Prostate gland (tissue), 2 donors: Measurements from ENCODE around the gene PRKAA2.

ENCODE experiments used
- POLR2A ChIP-seq: fragments of 450-650 bp; IDR thresholded peaks from one replicate; pipeline ENCODE4 v1.6.1; 2016; ENCODE audit warnings: antibody characterized with exemption, mild to moderate bottlenecking
- POLR2AphosphoS5 ChIP-seq: sonication (generic); formaldehyde crosslinking; IDR thresholded peaks from one replicate; pipeline ENCODE4 v1.6.1; 2017; ENCODE audit warnings: antibody characterized with exemption
- TF ChIP-seq, protein P1 (sequence below), 4 experiments: fragments of 200-600 bp in 2 of 4; fragments of 450-650 bp in 2 of 4; sonication (generic) in 2 of 4; IDR thresholded peaks; 1 replicate in 3 of 4; 2 replicates in 1 of 4; pipeline ENCODE4 v1.5.1; 2016 to 2019; ENCODE audit warnings: antibody characterized with exemption in 4 of 4, mild to moderate bottlenecking in 2 of 4, moderate library complexity in 2 of 4

DNA sequence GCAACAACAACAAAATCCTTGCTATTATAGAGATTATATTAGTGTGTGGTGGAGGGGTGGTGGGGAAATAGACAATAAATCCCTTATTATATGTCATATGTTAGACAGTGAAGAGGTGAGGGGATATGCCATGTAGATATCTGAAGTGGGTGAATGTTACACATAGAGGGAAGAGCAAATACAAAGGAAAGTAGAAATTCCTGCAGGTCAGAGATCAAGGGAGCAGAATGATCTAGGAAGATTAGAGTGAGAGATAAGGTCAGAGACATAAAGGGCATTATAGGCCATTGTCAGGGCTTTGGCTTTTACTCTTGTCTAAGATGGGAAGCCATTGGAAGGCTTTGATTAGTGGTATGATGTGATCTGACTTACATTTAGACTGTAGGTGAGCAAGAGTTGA, 38.5 kb downstream of the PRKAA2 start:
- TF ChIP-seq POLR2A = no peak
- TF ChIP-seq, protein P1, sequence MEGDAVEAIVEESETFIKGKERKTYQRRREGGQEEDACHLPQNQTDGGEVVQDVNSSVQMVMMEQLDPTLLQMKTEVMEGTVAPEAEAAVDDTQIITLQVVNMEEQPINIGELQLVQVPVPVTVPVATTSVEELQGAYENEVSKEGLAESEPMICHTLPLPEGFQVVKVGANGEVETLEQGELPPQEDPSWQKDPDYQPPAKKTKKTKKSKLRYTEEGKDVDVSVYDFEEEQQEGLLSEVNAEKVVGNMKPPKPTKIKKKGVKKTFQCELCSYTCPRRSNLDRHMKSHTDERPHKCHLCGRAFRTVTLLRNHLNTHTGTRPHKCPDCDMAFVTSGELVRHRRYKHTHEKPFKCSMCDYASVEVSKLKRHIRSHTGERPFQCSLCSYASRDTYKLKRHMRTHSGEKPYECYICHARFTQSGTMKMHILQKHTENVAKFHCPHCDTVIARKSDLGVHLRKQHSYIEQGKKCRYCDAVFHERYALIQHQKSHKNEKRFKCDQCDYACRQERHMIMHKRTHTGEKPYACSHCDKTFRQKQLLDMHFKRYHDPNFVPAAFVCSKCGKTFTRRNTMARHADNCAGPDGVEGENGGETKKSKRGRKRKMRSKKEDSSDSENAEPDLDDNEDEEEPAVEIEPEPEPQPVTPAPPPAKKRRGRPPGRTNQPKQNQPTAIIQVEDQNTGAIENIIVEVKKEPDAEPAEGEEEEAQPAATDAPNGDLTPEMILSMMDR (IDR thresholded peaks at IDR 0.05) = no peak
- TF ChIP-seq POLR2AphosphoS5 = no peak
